GM21825 (cell line): ENCODE measurements around the gene SH3BP4.

Experiments used
- ATAC-seq: cut with Tn5 transposase; IDR thresholded peaks from one replicate; pipeline ENCODE4 v1.9.1; 2021; ENCODE audit warnings: mild to moderate bottlenecking, moderate library complexity; ENCODE audit not compliant: unreplicated experiment

Gene SH3BP4

DNA sequence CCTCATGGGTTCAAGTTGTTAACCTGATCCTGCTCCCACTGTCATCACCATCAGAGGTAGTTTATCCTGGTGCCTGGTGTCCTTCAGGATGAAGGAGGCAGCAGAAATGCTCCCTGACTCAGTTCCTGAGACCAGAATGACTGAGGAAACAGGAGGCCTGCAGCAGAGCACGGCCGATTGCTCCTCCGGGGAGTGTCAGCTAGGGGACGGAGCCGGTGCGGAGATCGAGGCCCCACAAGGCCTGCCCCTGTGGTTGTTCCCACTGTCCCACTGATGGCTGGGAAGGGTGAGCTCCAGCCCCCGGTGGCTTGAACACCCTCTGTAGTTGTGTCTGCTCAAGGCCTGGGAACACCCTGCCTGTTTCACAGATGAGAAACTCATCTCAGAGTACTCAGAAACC, 45.6 kb downstream of the SH3BP4 start:
- ATAC-seq = no peak

- no peak for ATAC-seq
Measured at GRCh38 chr2:234998404-234999211, 46.8 kb downstream of the SH3BP4 start.

- no peak for ATAC-seq
Measured at GRCh38 chr2:234999740-235000425, 48.1 kb downstream of the SH3BP4 start.

GRCh38 chr2:235000426-235001236, 48.8 kb downstream of the SH3BP4 start:
- no peak for ATAC-seq

DNA sequence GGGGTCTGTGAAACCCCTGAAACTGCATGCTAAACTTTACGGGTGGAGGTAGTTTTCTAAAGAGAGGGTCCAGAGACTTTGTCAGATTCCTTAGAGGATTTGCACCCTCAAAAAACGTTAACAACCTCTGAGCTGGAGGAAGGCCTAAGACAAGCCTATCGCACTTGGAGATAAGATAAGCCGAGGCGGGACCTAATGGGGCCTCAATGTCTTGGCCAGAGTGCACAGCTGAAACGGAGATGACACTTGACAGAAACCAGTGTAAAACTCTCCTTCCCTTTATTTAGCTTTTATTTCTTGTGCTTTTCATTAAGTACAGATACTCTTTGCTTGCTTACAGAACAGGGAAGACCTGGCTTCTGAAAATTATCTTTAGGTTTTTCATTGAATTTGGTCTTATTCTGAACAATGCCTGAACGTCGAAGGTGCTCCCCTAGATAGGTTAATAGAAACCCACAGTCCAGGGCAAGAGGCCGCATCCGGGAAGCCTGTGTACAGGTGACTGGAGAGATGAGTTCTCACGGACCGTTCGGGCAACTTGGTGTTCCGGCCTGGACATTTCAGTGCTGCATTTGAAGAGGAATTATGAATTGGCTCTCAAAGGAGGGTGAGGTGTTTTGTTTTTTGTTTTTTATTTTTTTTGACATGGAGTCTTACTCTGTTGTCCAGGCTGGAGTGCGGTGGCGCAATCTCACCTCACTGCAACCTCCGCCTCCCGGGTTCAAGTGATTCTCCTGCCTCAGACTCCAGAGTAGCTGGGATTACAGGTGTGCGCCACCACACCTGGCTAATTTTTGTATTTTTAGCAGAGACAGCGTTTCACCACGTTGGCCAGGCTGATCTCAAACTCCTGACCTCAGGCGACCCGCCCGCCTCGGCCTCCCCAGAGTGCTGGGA, 49.7 kb downstream of the SH3BP4 start:
- no peak for ATAC-seq

DNA sequence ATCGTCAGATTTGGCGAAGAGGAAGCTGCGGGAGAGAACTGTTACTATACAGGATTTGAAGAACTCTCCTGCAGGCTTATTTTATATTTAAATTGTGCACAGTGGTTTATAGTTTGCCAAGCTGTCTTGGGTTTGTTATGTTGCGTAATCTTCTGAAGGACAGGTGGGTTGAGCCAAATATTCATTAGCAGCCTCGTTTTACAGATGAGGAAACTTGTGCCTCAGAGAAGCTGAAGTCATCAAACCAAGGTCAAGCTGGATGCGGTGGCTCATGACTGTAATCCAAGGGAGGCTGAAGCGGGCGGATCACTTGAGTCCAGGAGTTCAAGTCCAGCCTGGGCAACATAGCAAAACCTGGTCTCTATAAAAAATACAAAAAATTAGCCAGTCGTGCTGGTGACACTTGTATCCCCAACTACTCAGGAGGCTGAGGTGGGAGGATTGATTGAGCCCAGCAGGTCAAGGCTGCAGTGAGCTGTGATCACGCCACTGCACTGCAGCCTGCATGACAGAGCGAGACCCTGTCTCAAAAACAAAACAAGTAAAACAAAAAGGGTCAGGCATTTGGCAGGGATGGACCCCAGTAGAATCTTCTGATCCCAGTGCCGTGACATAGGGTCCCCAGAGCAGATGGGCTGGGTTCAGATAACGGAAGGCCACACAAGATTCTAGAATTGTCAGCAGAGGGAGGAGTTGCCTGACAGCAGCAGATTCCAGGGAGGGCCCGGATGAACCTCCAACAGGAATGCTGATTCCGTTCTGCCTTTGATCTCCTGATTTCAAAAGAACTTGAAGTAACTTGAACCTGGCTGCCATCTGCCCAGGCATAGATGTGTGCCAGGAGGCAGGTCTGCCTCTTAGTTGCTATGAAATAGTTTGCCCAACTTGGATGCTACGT, 50.6 kb downstream of the SH3BP4 start:
- no peak for ATAC-seq

DNA sequence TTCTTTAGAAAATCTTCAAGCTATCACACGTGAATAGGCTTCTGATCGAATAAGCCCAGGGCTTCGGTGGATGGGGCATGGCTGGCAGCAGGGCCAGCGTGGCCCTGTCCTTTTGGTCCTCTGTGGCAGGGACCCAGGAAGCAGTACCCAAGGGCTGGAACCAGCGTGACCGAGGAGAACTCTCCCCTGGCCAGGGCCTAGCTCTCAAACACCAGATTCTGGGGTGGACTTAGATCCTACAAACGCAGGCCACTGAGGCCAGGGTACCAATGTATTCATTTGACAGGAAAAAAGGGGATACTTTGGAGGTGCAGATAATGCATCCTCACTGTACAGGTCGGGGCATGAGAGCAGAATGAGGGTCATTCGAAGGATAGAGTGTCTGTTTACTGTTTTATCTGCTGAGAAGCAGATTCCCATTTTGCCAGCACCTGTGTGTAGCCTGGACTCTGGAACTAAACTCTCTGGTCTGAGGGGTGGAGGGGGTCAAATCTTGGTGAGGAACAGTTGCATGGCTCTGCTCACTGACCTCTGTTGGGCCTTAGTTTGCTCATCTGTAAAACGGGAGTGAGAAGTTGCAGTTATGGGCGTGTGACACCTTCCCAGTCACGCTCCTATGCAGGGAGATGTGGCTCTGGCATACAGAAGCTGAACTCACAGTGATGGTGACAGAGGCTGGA, 51.4 kb downstream of the SH3BP4 start:
- no peak for ATAC-seq

DNA sequence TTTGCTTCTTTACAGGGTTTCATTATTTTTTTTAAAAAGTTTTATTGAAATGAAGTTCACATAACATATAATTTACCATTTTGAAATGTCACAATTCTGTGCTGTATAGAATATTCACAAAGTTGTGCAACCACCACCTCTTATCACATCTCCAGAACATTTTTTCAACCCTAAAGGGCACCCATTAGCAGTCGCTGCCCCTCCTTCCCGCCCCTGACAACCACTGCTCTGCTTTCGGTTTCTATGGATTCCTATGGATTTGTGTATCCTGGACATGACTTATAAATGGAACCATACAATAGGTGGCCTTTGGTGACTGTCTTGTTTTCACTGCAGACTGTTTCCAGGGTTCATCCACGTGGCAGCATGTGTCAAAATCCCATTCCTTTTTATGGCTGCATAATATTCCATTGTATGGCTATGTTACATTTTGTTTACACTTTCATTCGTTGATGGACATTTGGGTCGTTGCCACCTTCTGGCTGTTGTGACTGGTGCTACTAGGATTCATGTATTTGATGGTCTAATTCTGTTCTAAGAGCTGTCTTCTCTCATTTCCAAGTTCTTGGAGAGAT, 52.6 kb downstream of the SH3BP4 start:
- ATAC-seq = no peak

- ATAC-seq = no peak
Measured at GRCh38 chr2:235005023-235005422, 53.2 kb downstream of the SH3BP4 start.

DNA sequence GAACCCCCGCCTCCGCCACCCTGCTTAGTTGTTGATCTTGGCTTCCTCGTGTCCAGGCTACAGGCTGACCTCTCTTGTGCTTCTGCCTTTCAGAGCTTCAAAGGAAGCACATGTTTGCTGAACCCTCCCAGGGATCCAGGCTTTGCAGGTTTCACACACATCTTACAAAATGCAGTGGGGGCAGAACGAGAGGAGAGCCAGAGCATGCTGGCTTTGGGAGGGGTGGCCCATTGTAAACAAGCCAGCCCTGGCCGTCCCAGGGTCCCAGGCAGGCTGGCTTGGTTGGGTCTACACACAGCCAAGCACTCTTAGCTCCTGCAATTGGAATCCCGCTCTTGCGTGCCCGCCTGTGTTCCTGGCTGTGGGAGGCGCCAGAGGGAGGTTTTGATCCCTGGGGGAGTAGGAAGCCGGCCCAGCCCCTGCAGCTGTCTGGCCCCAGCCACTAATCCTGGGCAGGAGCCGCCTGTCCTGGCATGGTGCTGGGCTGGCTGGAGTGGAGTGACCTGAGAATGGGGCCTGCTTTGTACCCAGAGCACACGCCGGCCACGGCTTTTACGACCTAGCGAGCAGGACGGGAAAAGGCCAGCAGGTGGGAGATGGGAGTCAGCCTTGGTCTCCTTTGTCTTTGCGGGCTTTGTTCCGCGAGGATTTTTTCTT, 53.9 kb downstream of the SH3BP4 start:
- ATAC-seq = no peak

- ATAC-seq = no peak
Measured at GRCh38 chr2:235006461-235006860, 54.6 kb downstream of the SH3BP4 start.

GRCh38 chr2:235006986-235007385, 55.2 kb downstream of the SH3BP4 start:
- ATAC-seq = no peak

- no peak for ATAC-seq
Measured at GRCh38 chr2:235007664-235008457, 56.0 kb downstream of the SH3BP4 start.

DNA sequence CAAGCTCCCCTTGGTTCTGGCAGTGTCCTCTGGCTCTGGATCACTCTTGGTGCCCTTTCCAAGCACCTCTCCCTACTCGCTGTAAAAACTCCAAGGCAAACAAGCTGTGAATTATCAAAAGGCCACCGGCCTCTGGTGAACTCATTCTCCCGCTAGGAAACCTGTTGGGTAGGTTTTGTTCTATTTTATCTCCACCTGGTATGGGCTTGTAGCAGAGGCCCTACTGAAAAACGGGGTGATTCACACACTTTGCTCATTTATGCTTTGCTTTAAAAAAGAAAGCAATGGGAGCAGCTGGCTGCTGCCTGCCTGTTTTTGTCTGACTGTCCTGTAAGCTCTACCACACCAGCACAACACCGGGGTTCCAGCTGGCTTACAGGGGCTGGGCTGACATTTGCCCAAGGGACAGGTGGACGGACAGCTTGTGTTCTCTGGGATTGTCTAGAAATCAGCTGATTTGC, 56.8 kb downstream of the SH3BP4 start:
- ATAC-seq = no peak

GRCh38 chr2:235009081-235009480, 57.3 kb downstream of the SH3BP4 start:
- no peak for ATAC-seq

DNA sequence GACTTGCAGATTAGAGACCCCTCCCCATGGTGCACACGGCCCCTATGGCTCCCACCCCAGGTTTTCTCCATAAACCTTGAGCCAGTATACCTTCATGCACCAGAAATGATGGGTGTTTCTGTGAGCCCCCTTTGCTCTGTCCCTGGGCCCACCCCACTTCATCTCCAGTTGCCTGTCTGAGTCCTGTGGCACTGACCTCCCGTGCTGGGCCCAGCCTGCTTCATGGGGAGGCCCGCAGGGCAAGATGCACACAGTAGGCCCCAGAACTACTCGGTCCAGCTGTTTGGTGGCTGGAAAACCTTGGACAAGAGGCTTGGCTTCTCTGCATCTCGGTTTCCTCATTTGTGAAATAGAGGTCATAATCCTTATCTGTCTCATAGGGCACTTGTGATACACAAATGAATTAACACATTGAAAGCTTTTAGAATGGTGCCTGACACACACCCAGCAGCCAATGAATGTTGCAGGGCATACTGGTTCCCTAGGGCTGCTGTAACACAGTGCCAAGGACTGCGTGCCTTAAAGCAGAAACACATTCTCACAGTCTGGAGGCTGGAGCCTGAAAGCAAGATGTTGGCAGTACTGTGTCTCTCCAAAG, 58.4 kb downstream of the SH3BP4 start:
- ATAC-seq = no peak

DNA sequence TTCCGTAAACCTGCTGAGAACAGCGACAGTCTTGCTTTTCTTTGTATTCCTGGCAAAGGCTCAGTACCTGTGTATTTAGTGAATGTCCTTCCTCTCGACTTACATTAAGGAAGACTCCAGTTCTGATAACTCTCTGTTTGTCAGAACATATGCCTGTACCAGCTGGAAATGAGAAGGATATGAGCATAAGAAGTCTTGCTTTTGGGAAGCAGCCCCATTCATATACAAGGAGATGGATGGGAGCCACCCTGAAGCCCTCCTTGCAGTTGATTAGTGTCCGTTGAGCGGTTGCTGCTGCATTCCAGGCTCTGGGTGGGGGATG, 59.8 kb downstream of the SH3BP4 start:
- ATAC-seq = no peak
